Measurements from ENCODE around the gene TADA2B. TPM values are rescaled to one million over a fixed set of nuclear protein-coding genes. Genes with fewer than 3 reads are reported as not detected.

The TADA2B gene
- total and polyA plus RNA-seq, 9 of the 15 experiments (the other 6 are each of a cell fraction or from before 2014, with no cell fraction given) = 0.55 to 12.2 (median 7.5) TPM

- TF ChIP-seq, protein P1, sequence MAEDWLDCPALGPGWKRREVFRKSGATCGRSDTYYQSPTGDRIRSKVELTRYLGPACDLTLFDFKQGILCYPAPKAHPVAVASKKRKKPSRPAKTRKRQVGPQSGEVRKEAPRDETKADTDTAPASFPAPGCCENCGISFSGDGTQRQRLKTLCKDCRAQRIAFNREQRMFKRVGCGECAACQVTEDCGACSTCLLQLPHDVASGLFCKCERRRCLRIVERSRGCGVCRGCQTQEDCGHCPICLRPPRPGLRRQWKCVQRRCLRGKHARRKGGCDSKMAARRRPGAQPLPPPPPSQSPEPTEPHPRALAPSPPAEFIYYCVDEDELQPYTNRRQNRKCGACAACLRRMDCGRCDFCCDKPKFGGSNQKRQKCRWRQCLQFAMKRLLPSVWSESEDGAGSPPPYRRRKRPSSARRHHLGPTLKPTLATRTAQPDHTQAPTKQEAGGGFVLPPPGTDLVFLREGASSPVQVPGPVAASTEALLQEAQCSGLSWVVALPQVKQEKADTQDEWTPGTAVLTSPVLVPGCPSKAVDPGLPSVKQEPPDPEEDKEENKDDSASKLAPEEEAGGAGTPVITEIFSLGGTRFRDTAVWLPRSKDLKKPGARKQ (CRISPR knock-in tag; IDR thresholded peaks at IDR 0.05) = no peak
- TF ChIP-seq GTF2B (IDR thresholded peaks at IDR 0.05; ENCODE audit: extremely low read depth, insufficient read length) (no peak), MTF1 (CRISPR knock-in tag; IDR thresholded peaks at IDR 0.05; ENCODE audit: borderline replicate concordance) (no peak)
These were observed 52.5 kb downstream of the TADA2B start (continued) for GRCh38 chr4:7095611-7096155.

DNA sequence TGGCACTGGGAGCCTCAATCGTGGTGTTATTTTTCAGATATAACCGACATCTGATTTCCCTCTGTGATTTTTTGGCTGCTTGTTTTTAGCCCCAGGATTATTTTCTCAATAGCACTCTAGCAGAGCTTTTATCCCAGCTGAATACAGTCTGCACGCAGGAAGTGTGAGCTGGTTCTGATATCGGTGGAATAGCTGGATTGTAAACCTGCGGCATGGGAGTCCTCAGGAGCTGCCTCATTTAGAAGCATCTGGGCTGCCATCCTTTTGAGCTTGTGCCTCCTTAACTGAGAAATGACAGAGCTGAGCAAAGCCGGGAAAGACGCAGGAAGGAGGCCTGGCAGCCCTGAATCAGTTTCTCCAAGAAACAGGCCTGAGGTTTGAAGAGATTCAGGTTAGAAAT lies 53.1 kb downstream of the TADA2B start:
- H3K27me3 ChIP-seq (ENCODE audit: control insufficient read depth in 2 of 2, insufficient read depth in 2 of 2, low read length in 2 of 2) = peaks cover 42 to 49% of the 10 kb centered on the region in 2 experiments
- ATAC-seq (no peak), FAIRE-seq (no peak), DNase-seq (ENCODE audit: extremely low read depth in 1 of 4, low spot score in 3 of 4) (no peak)
- H2AFZ ChIP-seq (ENCODE audit: low read depth, low read length) = no peak overlapping the region
- H3K9ac ChIP-seq (ENCODE audit: insufficient read depth in 1 of 2, low read depth in 2 of 2, low read length in 2 of 2) = no peak overlapping the region
- 6% methylated on average over 7 of the region's 7 CpGs for WGBS (ENCODE audit: insufficient coverage, low coverage, missing lambda C conversion rate)
- in situ Hi-C loops (cut with MboI) (no loop called here), intact Hi-C loops (cut with micrococcal nuclease) (no loop called here)
- H3K36me3 ChIP-seq (ENCODE audit: control insufficient read depth, insufficient read depth, low read length) = no peaks in the 10 kb centered on the region
- POLR2A ChIA-PET = interaction anchor here (0.6 kb wide), 2 partner anchors 147 to 385 kb away, joined by 3 read pairs; no protein-coding TSS in a partner anchor
- TF ChIP-seq CSDE1 (IDR thresholded peaks at IDR 0.05) = no peak
- TF ChIP-seq BACH1 (tag; IDR thresholded peaks at IDR 0.05) = no peak
- TF ChIP-seq FOSL1 (tag; conservative IDR thresholded peaks at IDR 0.05) = no peak
- no peak for TF ChIP-seq U2AF2 (optimal IDR thresholded peaks at IDR 0.05; ENCODE audit: low read depth, low read length)
- no peak for TF ChIP-seq FOXP1 (CRISPR knock-in tag; IDR thresholded peaks at IDR 0.05)
- TF ChIP-seq HDGF (IDR thresholded peaks at IDR 0.05) = no peak
- no peak for TF ChIP-seq KLF13 (tag; IDR thresholded peaks at IDR 0.05; ENCODE audit: borderline replicate concordance, low read depth)
- H4K20me1 ChIP-seq (replicated peaks; ENCODE audit: control insufficient read depth, insufficient read depth, low read length) = no peaks in the 10 kb centered on the region
- H3K4me1 ChIP-seq (replicated peaks in 1 of 2; ENCODE audit: control insufficient read depth in 2 of 2, insufficient read depth in 2 of 2, low read length in 2 of 2) = peaks cover 0 to 6% of the 10 kb centered on the region in 2 experiments; a peak in 2 of 5 replicates
- H3K9me1 ChIP-seq (ENCODE audit: control insufficient read depth, insufficient read depth, low read length) = no peaks in the 10 kb centered on the region
- H3K9me3 ChIP-seq (replicated peaks; ENCODE audit: control insufficient read depth, insufficient read depth, low read depth, low read length) = no peaks in the 10 kb centered on the region
- H3K79me2 ChIP-seq (ENCODE audit: control insufficient read depth, insufficient read depth, low read length) = no peaks in the 10 kb centered on the region
- no TSS peak for BruUV-seq (replicated peaks)
- no peak overlapping the region for H3K4me2 ChIP-seq (ENCODE audit: insufficient read depth, low read length)
- no peak overlapping the region for H3K27ac ChIP-seq (ENCODE audit: extremely low read depth, low read depth, low read length)
- H3K4me3 ChIP-seq = no peak overlapping the region
- CTCF ChIA-PET (ENCODE audit: low intra/inter-chr PET ratio) = no interaction called here

Measured in K562 (cell line).